GM21360 (cell line): ENCODE measurements around the gene KAT7.
"Not testable (repeated sequence)": the region's sequence is repeated elsewhere in the genome, so short reads cannot be mapped to it uniquely, and the experiment has no call there.

Experiments
- ATAC-seq: cut with Tn5 transposase; IDR thresholded peaks from one replicate; pipeline ENCODE4 v1.9.1; 2021; ENCODE audit warnings: mild to moderate bottlenecking, moderate library complexity; ENCODE audit not compliant: unreplicated experiment

KAT7 gene

DNA sequence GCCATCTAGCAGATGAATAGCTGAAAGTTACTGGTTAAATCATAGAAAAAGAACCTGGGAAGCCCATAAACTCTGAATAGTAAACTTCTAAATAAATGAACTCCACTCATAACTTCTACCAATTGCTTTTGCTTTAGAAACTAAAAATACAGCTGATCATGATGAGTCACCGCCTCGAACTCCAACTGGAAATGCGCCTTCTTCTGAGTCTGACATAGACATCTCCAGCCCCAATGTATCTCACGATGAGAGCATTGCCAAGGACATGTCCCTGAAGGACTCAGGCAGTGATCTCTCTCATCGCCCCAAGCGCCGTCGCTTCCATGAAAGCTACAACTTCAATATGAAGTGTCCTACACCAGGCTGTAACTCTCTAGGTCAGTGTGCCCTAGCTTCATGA lies 9.7 kb downstream of the KAT7 start:
- no peak for ATAC-seq

DNA sequence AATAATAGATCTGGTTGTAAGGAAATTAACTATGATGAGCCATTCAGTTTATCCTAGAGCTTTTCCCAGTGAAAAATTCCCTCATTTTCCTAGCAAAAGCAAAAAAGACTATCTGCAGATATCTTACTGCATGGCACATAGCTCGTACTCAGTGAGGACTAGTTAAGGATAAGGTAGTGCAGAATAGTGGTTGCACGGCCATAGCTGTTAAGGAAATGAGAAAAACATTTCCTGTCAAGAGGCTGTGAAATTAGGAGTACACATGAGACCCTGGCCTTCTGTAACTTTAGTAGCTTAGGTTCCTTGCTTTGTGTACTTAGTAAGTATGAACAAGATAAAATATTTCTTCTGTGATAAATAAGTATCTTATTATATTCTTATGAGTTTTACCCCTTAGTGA lies 10.3 kb downstream of the KAT7 start:
- no peak for ATAC-seq

GRCh38 chr17:49809056-49809455 lies 20.6 kb downstream of the KAT7 start:
- no peak for ATAC-seq

DNA sequence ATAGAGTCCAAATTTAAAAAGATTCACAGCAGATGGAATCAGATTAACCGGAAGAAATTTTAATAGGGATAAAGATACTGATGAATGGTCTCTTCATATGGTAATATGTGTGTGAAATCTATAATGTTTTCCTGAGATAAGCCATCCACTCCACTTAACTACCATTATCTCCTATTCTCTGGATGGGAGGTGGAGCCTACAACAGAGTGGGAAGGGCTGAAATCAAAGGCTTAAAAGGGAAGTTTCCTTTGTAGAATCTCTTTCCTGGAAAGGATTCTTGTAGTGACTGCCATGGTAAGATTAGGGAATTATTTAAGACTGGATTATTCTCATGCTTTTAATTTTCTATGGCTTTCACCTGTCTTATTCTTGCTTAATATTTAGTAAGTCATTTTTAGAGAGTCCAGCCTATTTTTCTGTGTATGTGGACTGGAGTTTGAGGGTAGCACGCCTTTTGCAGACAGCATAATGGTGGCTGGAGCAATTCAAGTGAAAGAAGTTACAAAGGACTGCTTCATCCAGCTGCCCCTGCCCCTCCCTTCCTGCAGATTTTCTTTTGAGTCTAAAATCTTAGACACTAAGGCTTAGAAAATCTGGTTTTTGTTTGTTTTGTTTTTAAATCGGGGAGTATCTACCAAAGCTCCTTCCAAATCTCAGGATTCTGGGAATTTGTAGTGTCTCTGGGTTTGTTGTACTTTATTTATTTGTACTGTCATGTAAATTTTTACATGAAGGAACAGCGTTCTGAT lies 26.5 kb downstream of the KAT7 start:
- ATAC-seq: no peak

DNA sequence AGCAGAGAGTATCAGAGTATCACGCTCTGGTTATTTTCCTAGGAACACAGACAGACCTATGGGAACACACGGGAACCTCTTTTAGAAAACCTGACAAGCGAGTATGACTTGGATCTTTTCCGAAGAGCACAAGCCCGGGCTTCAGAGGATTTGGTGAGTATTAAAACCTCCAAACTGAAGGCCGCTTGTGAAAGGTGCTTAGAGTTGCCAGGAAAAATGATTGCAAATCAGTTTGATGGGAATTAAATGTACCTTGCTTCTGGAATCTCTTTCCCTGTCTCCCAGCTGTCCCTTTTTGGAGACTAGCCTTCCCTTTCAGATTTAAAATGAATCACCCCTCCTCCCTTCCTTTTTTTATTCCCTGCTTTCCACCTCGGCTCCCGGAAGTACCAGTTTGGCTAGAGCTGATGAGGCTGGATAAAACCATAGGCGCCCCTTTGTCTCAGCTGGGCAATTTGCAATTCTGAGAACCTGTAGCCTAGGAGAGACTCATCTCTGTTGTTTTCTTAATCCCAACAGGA lies 27.3 kb downstream of the KAT7 start:
- ATAC-seq: no peak

GRCh38 chr17:49817993-49818392 lies 29.5 kb downstream of the KAT7 start:
- no peak for ATAC-seq

GRCh38 chr17:49819138-49819537 lies 30.7 kb downstream of the KAT7 start:
- no peak for ATAC-seq

GRCh38 chr17:49819651-49820050 lies 31.2 kb downstream of the KAT7 start:
- no peak for ATAC-seq

DNA sequence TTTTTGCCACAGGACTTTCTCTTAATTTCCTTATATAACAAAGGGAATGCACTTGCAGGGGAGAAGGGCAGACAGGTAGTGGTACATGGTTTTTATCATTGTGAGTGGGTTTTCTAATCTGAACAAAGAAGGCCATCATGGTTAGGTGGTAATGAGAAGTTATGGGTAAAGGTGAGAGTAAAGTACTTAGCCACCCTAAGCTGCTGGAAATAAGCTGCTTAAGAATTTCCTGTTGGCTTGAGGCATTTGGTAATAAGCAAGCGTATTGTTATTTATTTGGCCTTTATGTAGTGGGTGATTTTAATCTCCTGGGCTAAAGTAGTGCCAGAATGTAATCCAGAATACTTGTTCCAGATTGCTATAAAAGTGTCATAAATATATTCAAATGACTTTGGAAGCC lies 32.3 kb downstream of the KAT7 start:
- no peak for ATAC-seq

- ATAC-seq: no peak
These were observed 33.0 kb downstream of the KAT7 start for GRCh38 chr17:49821466-49821865.

DNA sequence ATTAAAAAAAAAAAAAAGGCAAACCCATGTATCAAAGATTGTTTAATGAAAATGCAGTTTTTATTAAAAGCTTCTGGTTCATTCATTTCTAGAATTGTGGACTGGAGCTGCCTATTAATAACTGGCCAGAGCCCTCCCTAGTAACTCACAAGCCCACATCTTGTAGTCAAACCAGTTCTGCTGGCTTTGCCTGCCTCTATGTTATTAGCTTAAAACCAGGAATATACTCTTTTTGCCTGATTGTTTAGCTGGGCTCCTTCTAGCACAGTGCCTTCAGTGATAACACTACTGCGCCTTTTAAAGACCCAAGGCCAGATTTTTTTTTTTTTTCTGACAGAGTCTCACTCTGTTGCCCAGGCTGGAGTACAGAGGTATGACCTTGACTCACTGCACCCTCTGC lies 33.4 kb downstream of the KAT7 start:
- ATAC-seq: no peak

DNA sequence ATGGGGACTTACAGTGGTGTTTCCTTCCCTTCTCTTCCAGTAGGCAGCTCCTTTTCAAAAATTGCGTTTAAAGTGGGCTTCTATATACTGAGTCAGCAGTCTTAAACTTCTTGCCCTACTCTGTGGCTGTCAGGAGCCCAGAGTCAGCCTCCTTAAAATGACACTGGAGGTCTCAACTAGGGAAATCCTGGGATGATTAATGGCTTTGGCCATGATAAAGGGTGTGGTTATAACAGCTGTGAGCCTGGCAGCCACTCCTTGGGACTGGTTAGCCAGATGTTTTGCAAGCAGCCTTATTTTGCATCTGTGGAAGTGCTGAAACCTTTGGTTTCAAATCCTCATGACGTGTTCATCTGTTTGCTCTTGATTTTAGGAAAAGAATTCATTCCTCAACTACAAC lies 34.3 kb downstream of the KAT7 start:
- ATAC-seq: no peak

DNA sequence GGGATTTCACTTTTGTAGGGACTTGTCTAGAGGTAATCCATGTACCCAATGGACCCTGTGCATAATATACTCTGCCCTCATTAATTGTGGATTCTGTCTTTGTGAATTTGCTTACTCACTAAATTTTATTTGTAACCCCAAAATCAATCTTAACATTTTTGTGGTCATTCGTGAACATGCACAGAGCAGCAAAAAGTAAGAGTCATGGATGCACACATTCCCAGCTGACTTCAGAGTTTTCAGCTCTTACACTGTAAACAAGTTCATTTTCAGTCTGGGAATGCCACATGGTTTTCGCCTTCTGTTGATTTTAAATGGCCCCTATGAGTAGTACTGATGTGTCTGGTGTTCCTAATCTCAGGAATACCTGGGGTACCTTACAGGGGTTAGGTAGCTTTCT lies 35.1 kb downstream of the KAT7 start:
- ATAC-seq: no peak

GRCh38 chr17:49825645-49826044 lies 37.2 kb downstream of the KAT7 start:
- ATAC-seq: no peak

GRCh38 chr17:49828325-49828724 lies 39.8 kb downstream of the KAT7 start:
- ATAC-seq: not testable (repeated sequence)

- no peak for ATAC-seq
These were observed 40.5 kb downstream of the KAT7 start for GRCh38 chr17:49829026-49829425.

- no peak for ATAC-seq
These were observed 42.1 kb downstream of the KAT7 start for GRCh38 chr17:49830605-49831004.

GRCh38 chr17:49832840-49833599 lies 44.5 kb downstream of the KAT7 start:
- no peak for ATAC-seq

DNA sequence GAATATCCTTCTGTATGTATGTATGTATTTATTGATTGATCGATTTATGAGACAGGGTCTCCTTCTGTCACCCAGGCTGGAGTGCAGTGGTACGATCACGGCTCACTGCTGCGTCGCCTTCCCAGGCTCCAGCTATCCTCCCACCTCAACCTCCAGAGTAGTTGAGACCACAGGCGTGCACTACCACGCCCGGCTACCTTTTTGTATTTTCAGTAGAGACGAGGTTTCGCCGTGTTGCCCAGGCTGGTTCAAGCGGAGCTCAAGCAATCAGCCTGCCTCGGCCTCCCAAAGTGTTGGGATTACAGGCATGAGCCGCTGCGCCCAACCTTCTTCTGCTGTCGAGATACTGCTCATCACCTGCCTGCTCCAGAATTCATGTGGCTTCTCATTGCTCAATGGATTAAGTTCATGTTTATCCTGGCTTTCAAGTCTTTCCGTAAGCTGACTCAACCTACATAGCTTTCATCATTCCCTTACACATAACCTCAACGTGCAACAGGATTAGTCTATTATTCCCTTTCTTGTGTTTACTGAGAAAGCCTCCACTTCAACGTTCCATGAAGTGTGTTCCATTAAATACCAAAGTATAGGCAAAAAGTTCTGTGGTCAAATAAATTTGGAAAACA lies 45.8 kb downstream of the KAT7 start:
- no peak for ATAC-seq

GRCh38 chr17:49835472-49835871 lies 47.0 kb downstream of the KAT7 start:
- no peak for ATAC-seq

DNA sequence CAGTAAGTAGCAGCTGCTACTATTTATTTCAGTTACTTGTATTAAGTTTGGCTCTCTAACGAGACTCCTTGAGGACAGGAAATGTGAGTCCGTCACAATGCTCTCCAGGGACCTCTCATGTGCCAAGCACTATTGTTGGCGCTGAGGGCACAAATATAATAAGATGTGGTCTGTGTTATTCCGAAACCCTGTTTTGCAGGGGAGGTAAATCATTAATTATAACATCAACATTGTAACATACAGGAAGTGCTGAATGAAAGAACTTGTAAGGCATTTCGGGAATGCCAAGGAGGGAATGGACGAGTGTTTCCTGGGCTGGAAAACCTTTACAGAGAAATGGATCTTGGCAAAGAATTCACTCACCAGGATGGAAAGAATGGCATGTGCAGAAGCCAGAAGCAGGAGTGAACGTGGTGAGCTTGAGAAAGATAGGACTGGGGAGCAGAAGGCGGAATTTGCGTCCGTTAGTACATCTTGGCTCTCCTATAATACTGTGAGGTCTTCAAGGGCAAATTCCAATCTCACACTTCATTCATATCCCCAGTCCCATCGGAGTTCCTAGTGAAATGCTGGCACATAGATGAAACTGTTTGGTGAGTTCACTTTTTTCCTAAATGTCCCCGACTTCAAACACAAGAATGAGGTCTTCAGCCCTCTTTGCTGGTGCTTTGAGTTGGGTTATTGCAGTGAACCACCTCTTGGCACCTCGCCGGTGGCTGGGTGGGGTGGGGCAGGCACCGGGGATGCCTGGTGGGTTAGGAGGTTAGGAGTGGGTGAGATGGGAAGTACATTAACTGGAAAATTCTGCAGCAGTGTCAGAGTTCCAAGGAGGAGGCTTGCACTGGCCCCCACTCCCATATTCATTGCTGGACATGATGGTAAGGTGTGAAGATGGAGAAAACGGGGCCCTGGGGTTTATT lies 47.9 kb downstream of the KAT7 start:
- no peak for ATAC-seq
